ENCODE measurements around the gene SIRT1.

GRCh38 chr10:67875340-67876238 lies 8.9 kb upstream of the SIRT1 start:
- TF ChIP-seq POLR2A (IDR thresholded peaks at IDR 0.05; ENCODE audit: borderline replicate concordance, extremely low read depth, insufficient read depth, insufficient read length), result no peak
- no peak for TF ChIP-seq CEBPB (IDR thresholded peaks at IDR 0.05; ENCODE audit: low read depth)
- no peak for TF ChIP-seq CTCF (IDR thresholded peaks at IDR 0.05 in 2 of 3, conservative IDR thresholded peaks at IDR 0.05 in 1 of 3; ENCODE audit: borderline replicate concordance in 1 of 3, insufficient read depth in 1 of 3, low read depth in 2 of 3, low read length in 2 of 3)
- no peak for TF ChIP-seq EZH2 (IDR thresholded peaks at IDR 0.05)
- no peak for TF ChIP-seq RAD21 (IDR thresholded peaks at IDR 0.05; ENCODE audit: low read depth)
- TF ChIP-seq SP1 (IDR thresholded peaks at IDR 0.05; ENCODE audit: low read depth), result no peak
- TF ChIP-seq JUND (IDR thresholded peaks at IDR 0.05), result no peak
- no peak for TF ChIP-seq REST (IDR thresholded peaks at IDR 0.05; ENCODE audit: low read depth)
- TF ChIP-seq ZFX (IDR thresholded peaks at IDR 0.05), result no peak
- no peak for TF ChIP-seq MAX (IDR thresholded peaks at IDR 0.05)

All from HCT116 (cell line).